ENCODE results near the gene BPIFB3.

DNA sequence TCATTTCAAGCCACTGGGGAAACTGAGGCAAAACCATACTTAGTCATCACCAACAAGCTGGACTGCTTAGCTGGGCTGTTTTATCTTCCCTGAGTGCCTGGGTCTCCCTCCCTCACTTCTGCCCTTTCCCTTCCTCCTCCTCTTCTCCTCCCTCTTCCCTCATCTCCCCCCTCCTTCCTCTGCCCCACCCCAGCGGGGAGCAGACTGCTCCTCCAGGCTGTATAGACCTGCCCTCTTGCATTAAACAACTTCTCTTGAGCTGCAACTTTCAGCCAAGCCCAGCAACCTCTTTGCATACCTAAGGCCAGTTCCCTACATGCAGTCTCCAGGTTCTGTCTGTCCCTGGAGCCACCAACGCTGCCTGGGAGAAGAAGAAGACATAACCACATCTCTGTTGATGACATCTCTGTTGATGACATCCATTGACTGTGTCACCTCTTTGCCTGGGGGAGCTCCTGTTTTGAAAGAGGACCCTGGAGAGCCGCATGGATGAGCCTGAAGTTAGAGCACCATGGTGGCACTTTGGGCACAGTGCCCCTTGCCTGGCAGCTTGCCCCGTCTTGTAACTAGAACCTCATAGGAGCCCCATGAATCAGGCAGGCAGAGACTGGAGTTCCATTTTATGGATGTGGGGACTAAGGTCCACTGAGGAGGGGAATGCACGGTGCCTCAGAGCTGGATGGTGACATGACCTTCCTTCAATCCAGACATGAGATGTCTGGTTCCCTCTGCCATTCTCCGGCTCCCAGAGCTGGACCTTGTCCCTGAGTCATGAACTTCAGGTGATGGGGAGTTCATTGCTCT lies 30.1 kb upstream of the BPIFB3 start:
- TF ChIP-seq POLR2A (IDR thresholded peaks at IDR 0.05; ENCODE audit: low read depth, low read length) (no peak), SPI1 (IDR thresholded peaks at IDR 0.05; ENCODE audit: low read depth, low read length) (no peak), POLR2AphosphoS5 (IDR thresholded peaks at IDR 0.05; ENCODE audit: low read depth, low read length) (no peak), TAF1 (IDR thresholded peaks at IDR 0.05; ENCODE audit: low read depth, low read length) (no peak), POU2F2 (IDR thresholded peaks at IDR 0.05; ENCODE audit: low read depth, low read length) (no peak), PAX5 (IDR thresholded peaks at IDR 0.05; ENCODE audit: insufficient read depth, low read length, severe bottlenecking) (no peak)
